ENCODE data around the gene CNTNAP2. TPM values are rescaled to one million over a fixed set of nuclear protein-coding genes. Genes with fewer than 3 reads are reported as not detected.

CNTNAP2 gene
- total RNA-seq, 2 experiments from 2014 or later, result 0.28 TPM; not detected in 1

DNA sequence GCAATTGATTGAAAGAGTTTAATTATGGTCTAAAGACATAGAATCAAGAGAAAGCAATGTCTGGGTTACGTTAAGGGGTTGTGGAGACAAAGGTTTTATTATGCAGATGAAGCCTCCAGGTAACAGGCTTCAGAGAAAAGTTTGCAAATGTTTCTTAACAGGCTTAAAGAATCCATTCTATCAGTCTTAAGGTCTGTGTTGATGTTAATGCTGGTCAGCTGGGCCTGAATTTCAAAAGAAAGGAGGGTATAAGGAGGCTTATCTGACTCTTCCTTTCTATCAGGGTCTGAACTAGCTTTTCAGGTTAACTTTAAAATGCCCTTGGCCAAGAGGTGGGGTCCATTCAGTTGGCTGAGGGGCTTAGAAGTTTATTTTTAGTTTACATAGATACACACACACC is 1469.5 kb downstream of the CNTNAP2 start:
- Histone ChIP-seq H3K79me2 (ENCODE audit: insufficient read depth, low read depth, low read length) (no peaks in the 10 kb centered on the region), H3K9me2 (ENCODE audit: insufficient read depth, low read length) (no peaks in the 10 kb centered on the region), H2AFZ (ENCODE audit: low read length) (no peak overlapping the region), H3K4me1 (ENCODE audit: insufficient read depth, low read length, poor library complexity, severe bottlenecking) (no peaks in the 10 kb centered on the region), H3K4me3 (ENCODE audit: low read depth, low read length, poor library complexity, severe bottlenecking) (no peak overlapping the region), H3K36me3 (ENCODE audit: insufficient read depth, low read length) (no peaks in the 10 kb centered on the region), H3K9me3 (ENCODE audit: low read length) (no peaks in the 10 kb centered on the region), H4K20me1 (ENCODE audit: insufficient read depth, low read length) (no peaks in the 10 kb centered on the region), H3K4me2 (ENCODE audit: low read length) (no peak overlapping the region), H3K27ac (ENCODE audit: low read depth, low read length, poor library complexity, severe bottlenecking) (no peak overlapping the region)
- ChIA-PET POLR2A (no interaction called here), CTCF (ENCODE audit: unreplicated experiment) (no interaction called here)
- intact Hi-C loops (cut with micrococcal nuclease; ENCODE audit: unreplicated experiment), result no loop called here
- TF ChIP-seq CTCF (conservative IDR thresholded peaks at IDR 0.05; ENCODE audit: low read length), result no peak
- no peak for TF ChIP-seq EZH2phosphoT487 (IDR thresholded peaks at IDR 0.05; ENCODE audit: borderline replicate concordance, low read depth, low read length)
- DNase-seq (ENCODE audit: low spot score), result no peak
- no TSS peak for BruUV-seq (replicated peaks)

- Histone ChIP-seq H4K20me1 (ENCODE audit: insufficient read depth, low read length) (no peaks in the 10 kb centered on the region), H3K9me2 (ENCODE audit: insufficient read depth, low read length) (no peaks in the 10 kb centered on the region), H3K4me2 (ENCODE audit: low read length) (no peak overlapping the region), H3K36me3 (ENCODE audit: insufficient read depth, low read length) (no peaks in the 10 kb centered on the region), H3K4me1 (ENCODE audit: insufficient read depth, low read length, poor library complexity, severe bottlenecking) (no peaks in the 10 kb centered on the region), H3K27ac (ENCODE audit: low read depth, low read length, poor library complexity, severe bottlenecking) (no peak overlapping the region), H3K79me2 (ENCODE audit: insufficient read depth, low read depth, low read length) (no peaks in the 10 kb centered on the region), H3K9me3 (ENCODE audit: low read length) (no peaks in the 10 kb centered on the region), H2AFZ (ENCODE audit: low read length) (no peak overlapping the region), H3K4me3 (ENCODE audit: low read depth, low read length, poor library complexity, severe bottlenecking) (no peak overlapping the region)
- ChIA-PET POLR2A (no interaction called here), CTCF (ENCODE audit: unreplicated experiment) (no interaction called here)
- no peak for TF ChIP-seq EZH2phosphoT487 (IDR thresholded peaks at IDR 0.05; ENCODE audit: borderline replicate concordance, low read depth, low read length)
- TF ChIP-seq CTCF (conservative IDR thresholded peaks at IDR 0.05; ENCODE audit: low read length), result no peak
- BruUV-seq (replicated peaks), result no TSS peak
- DNase-seq (ENCODE audit: low spot score), result no peak
- intact Hi-C loops (cut with micrococcal nuclease; ENCODE audit: unreplicated experiment), result no loop called here
Observed at GRCh38 chr7:147586526-147586925, 1469.9 kb downstream of the CNTNAP2 start.

- TF ChIP-seq EZH2phosphoT487 (IDR thresholded peaks at IDR 0.05; ENCODE audit: borderline replicate concordance, low read depth, low read length) (no peak), CTCF (conservative IDR thresholded peaks at IDR 0.05; ENCODE audit: low read length) (no peak)
- Histone ChIP-seq H2AFZ (ENCODE audit: low read length) (no peak overlapping the region), H3K4me3 (ENCODE audit: low read depth, low read length, poor library complexity, severe bottlenecking) (no peak overlapping the region), H4K20me1 (ENCODE audit: insufficient read depth, low read length) (no peaks in the 10 kb centered on the region), H3K4me1 (ENCODE audit: insufficient read depth, low read length, poor library complexity, severe bottlenecking) (no peaks in the 10 kb centered on the region), H3K79me2 (ENCODE audit: insufficient read depth, low read depth, low read length) (no peaks in the 10 kb centered on the region), H3K9me2 (ENCODE audit: insufficient read depth, low read length) (no peaks in the 10 kb centered on the region), H3K9me3 (ENCODE audit: low read length) (no peaks in the 10 kb centered on the region), H3K36me3 (ENCODE audit: insufficient read depth, low read length) (no peaks in the 10 kb centered on the region), H3K27ac (ENCODE audit: low read depth, low read length, poor library complexity, severe bottlenecking) (no peak overlapping the region), H3K4me2 (ENCODE audit: low read length) (no peak overlapping the region)
- no peak for DNase-seq (ENCODE audit: low spot score)
- ChIA-PET POLR2A (no interaction called here), CTCF (ENCODE audit: unreplicated experiment) (no interaction called here)
- BruUV-seq (replicated peaks), result no TSS peak
- intact Hi-C loops (cut with micrococcal nuclease; ENCODE audit: unreplicated experiment), result no loop called here
Observed at GRCh38 chr7:147593271-147594057, 1476.9 kb downstream of the CNTNAP2 start.
